Measurements from ENCODE around the gene LCNL1.

Gene LCNL1

DNA sequence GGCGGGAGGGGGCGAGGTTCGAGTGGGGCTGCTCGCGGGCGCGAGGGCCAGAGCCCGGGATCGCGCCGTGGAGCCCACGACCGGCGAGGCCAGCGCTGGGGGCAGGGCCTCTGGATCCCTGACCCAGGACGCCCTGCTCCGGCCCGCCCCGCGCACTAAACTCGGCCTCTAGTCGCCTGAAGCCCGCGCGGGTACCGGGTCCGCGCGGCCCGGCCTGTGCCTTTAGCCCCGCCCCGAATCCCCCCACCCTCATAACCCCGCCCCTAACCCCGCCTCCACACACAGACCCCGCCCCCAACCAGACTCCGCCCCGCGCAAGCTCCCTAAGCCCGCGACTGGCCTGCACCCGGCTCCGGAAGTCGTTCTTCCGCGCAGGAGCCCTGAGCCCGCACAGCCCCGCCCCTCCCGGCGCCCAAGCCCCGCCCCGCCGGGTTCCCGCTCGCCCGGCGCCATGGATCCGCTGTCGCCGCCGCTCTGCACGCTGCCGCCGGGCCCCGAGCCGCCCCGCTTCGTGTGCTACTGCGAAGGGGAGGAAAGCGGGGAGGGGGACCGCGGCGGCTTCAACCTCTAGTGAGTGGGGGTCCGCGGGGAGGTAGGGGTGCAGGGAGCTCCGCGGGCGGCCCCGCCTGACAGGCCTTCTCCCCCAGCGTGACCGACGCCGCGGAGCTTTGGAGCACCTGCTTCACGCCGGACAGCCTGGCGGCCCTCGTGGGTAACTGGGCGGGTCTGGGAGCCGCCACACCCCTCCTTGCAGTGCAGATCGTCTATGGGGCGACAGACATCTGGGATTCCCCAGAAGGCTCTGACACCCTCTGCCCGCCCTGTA is 9.4 kb downstream of the LCNL1 start, which contains the start of gene PAXX:
Gene PAXX (plus strand): TSS at position 430 of the 826 bp plus-strand sequence. CDS start 22 bp downstream, at position 452.
- no peak for TF ChIP-seq ZFX (IDR thresholded peaks at IDR 0.05; ENCODE audit: borderline replicate concordance)
- TF ChIP-seq, protein P1, sequence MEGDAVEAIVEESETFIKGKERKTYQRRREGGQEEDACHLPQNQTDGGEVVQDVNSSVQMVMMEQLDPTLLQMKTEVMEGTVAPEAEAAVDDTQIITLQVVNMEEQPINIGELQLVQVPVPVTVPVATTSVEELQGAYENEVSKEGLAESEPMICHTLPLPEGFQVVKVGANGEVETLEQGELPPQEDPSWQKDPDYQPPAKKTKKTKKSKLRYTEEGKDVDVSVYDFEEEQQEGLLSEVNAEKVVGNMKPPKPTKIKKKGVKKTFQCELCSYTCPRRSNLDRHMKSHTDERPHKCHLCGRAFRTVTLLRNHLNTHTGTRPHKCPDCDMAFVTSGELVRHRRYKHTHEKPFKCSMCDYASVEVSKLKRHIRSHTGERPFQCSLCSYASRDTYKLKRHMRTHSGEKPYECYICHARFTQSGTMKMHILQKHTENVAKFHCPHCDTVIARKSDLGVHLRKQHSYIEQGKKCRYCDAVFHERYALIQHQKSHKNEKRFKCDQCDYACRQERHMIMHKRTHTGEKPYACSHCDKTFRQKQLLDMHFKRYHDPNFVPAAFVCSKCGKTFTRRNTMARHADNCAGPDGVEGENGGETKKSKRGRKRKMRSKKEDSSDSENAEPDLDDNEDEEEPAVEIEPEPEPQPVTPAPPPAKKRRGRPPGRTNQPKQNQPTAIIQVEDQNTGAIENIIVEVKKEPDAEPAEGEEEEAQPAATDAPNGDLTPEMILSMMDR (IDR thresholded peaks at IDR 0.05), result no peak
- peak within 1 kb of the TSS; percentile 90 for H3K27ac ChIP-seq

DNA sequence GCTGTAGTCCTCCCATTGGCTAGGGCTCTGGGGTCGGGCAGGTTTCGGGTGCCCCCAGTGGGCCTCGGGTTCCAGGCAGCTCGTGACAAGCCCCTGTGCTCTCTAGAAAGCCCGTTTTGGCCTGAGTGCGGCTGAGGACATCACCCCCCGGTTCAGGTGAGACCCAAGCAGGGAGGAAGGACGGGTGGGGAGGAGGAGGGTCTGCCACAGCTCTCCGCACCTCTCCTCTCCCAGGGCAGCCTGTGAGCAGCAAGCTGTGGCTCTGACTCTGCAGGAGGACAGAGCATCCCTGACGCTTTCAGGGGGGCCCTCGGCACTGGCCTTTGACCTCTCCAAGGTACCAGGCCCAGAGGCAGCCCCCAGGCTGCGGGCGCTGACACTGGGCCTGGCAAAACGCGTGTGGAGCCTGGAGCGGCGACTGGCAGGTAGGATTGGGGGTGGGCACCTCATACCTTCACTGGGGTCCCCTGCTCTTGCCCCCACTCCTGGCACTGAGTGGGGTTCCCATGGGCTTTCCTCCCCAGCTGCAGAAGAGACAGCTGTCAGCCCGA is 10.1 kb downstream of the LCNL1 start:
- H3K27ac ChIP-seq, result peak overlapping the region; percentile 90
- TF ChIP-seq, protein P1 (IDR thresholded peaks at IDR 0.05), result no peak
- TF ChIP-seq ZFX (IDR thresholded peaks at IDR 0.05; ENCODE audit: borderline replicate concordance), result no peak

DNA sequence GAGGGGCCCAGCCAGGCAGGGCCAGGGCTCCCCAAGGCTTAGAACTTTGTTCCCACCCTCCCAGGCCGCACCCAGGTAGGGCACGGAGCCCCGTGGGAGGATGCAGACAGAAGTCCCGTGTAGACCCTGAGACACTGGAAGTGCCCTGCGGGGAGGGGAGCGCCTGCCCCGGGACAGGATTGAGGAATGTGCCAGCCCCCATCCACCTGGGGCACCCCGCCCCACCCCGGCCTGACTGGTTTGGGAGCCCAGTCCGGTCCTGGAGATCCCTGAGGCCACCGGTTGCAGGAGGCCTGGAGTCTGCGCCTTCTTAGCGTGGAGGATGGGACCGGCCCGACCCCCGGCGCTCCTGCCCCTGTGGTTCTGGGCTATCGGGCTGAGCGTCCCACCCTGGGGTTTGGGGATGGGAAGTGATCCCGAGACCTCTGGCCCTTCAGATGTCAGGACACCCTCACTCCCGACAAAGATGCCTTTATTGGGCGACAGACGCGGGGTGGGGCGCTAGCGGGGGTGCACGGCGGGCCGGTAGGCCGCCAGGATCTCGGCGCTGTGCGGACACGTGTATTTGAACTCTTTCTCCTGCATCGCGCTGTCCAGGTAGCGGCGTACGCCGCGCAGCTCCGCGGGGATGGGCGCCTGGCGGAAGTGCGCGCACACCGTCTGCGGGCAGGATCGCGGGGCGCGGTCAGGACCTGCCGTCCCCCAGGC is 11.5 kb downstream of the LCNL1 start:
- H3K27ac ChIP-seq, result peak overlapping the region; percentile 90
- TF ChIP-seq ZFX (IDR thresholded peaks at IDR 0.05; ENCODE audit: borderline replicate concordance), result no peak
- TF ChIP-seq, protein P1 (IDR thresholded peaks at IDR 0.05), result no peak

DNA sequence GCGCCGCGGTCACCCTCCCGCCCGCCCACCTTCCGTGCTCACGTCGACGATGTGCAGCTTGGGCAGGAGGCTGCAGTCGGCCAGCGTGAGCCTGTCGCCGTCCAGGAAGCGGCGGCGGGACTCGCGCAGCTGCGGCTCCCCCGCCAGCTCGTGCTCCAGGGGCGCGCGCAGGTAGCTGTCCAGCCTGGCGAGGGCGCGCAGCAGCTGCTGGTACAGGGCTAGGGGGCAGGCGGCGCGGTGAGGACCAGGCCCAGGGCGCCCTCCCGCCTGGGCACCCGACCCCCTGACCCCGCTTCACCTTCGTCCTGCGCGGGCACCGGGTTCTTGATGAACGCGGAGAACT is 12.1 kb downstream of the LCNL1 start:
- peak overlapping the region; percentile 82 for H3K27ac ChIP-seq
- TF ChIP-seq, protein P1 (IDR thresholded peaks at IDR 0.05), result no peak
- no peak for TF ChIP-seq ZFX (IDR thresholded peaks at IDR 0.05; ENCODE audit: borderline replicate concordance)

DNA sequence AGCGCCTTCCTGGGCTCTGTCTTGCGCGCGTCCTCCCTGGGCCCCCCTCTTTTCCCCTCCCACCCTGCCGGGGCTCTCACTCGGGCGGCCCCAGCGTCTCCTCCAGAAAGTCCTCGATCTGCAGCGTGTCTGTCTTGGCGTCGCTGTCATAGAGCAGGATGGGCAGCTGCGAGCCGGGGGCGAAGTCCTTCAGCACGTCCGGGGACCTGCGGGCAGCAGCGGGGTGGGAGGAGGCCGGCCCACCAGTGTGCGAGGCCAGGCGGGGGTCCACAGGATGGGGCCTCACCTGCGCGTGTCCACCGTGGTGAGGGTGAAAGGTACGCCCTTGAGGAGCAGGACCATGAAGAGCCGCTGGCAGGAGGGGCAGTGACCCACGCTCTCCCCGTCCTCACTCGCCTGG is 12.6 kb downstream of the LCNL1 start:
- no peak for TF ChIP-seq ZFX (IDR thresholded peaks at IDR 0.05; ENCODE audit: borderline replicate concordance)
- TF ChIP-seq, protein P1 (IDR thresholded peaks at IDR 0.05), result no peak
- peak overlapping the region; percentile 82 for H3K27ac ChIP-seq

DNA sequence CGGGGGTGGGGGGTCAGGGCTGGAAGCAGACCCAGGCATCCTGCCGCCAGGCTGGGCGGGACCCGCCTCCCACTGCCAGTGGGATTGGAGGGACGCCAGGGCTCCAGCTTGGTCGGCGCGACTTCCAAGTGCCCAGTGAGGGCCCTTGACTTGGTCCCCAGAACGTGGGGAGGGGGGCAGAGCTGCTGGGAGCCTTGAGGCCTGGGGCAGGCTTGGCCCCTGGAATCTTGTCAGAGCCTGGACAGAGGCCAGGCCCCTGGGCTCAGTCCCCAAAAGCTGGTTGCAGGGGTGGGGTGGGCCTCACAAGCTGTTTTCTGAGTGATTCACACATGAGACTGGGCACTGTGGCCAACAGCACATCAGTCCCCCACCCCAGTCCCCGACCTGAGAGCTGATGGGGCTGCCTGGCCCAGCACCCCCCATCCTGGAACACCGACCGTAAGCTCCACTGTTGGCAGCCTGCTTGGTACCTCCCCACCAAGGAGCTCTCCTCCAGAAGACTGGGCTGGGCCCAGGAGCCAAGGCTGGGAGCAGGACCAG is 13.0 kb downstream of the LCNL1 start:
- peak overlapping the region; percentile 82 for H3K27ac ChIP-seq
- TF ChIP-seq, protein P1 (IDR thresholded peaks at IDR 0.05), result no peak
- no peak for TF ChIP-seq ZFX (IDR thresholded peaks at IDR 0.05; ENCODE audit: borderline replicate concordance)
